OCI-M2 (cell line): ENCODE data around the gene ADCY3.
"Not testable (repeated sequence)": the region's sequence is repeated elsewhere in the genome, so short reads cannot be mapped to it uniquely, and the experiment has no call there.

Experiments used
- DNase-seq: peaks from one replicate; lab custom pipeline; 2025; ENCODE audit not compliant: unreplicated experiment; lab: John Stamatoyannopoulos, UW

ADCY3 gene

DNA sequence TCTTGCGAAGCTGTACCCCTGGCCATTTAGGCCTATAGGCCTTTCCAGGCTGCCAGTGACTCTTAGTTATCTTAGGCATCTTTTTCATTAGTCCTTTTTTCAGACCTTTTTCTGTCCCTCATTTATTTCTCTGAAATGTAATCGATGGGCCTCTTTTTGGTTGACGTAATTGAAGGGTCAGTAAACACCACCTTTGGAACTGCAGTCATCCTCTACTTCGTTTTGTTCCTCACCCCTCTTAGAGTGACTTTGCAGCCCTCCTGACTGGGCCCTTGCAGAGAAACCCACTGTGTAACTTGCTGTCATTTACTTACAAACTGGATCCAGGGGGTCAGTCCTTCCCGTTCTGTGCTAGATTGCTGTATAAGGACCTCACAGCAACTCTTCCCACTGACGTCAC is 103.6 kb downstream of the ADCY3 start:
- no peak for DNase-seq

DNA sequence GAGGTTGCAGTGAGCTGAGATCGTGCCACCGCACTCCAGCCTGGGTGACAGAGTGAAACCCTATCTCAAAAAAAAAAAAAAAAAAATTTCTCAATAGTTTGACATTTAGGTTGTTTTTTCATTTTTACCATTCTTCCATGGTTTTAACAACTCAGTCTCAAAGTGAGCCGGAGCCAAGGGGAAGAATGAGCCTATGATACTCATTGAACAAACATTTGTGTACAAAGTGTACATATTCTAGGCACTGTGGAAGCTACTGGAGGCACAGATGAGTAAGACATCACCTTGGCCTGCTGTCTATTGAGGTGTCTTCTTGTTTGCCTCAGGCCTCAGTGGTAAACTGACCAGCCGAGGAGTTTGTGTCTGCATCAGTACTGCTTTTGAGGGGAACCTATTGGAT is 104.9 kb downstream of the ADCY3 start:
- no peak for DNase-seq

DNA sequence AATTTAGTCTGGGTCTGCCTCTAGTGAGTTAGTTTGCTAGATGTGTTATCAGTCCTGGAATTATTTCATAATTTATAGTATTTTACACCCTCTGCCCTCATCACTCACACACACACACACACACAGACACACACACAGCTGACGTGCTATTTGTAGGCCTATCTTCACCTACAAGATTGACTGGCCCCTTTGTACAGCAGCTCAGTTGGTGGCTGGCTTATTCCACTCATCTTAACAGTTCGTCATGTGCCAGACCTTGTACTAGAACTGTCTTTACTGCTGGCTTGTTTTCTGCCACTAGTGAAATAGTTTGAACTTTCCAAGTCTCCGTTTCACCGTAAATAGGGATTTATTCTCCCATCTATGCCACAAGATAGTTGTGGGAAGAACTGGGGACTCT is 105.5 kb downstream of the ADCY3 start:
- no peak for DNase-seq

DNA sequence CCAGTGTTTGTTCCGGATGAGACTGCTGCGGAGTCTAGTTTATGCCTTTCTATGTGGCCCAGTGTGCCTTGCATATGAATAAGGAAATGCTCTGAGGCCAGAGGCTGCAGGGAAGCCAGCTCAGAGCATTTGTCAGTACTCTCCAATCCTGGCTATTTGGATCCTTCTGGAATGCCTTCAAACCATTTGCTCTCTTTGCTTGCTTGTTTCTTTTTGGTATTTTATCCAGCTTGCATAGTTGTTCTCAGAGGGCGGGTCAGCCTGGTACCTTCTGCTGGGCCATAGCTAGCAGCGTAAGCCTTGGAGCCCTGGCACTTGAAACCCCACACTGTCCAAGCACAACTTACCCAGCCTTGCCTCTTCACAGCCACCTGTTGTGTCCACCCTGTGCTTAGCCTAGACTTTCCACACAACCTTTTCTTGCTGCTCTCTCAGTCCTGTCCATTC is 106.3 kb downstream of the ADCY3 start:
- no peak for DNase-seq

DNA sequence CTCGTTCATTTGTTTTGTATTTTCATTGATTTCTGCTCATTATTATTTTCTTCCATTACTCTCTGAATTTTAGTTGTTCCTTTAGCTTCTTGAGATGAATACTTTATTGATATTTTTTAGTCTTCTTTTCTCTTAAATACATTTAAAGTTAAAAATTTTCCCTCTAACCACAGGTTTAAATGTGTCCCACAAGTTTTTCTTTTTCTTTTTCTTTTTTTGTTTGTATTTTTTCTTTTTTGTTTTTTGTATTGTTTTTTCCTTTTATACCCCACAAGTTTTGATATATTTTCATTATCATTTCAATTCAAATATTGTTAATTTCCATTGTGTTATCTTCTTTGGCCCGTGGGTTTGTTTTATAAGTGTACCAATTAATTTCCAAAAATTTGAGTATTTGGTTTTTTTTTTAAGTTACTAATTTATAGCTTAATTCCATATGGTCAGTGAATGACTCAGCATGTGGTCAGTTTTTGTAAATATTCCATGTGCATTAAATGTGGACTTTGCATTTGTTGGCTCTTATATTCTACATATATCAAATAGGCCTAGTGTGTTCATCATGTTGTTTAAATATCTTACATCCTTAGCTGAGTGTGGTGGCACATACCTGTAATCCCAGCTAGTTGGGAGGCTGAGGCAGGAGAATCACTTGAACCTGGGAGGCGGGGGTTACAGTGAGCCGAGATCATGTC is 110.6 kb downstream of the ADCY3 start:
- no peak for DNase-seq

DNA sequence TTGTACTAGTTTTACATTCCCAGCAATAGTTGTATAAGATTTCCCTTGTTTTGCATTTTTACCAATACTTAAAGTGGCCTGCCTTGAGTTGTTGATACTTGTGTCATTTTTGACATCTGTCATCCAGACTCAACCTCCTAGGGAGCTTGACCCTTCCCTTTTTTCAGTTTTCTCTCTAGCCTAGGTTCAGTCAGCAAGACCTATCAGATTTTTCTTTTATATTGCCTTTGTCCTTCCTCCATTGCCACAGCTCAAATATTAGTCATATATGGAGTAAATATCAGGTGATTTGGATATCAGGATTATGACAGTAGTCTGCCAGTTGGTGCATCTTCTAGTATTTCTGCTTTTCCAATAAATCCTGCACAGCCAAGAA is 113.4 kb downstream of the ADCY3 start:
- DNase-seq = no peak

DNA sequence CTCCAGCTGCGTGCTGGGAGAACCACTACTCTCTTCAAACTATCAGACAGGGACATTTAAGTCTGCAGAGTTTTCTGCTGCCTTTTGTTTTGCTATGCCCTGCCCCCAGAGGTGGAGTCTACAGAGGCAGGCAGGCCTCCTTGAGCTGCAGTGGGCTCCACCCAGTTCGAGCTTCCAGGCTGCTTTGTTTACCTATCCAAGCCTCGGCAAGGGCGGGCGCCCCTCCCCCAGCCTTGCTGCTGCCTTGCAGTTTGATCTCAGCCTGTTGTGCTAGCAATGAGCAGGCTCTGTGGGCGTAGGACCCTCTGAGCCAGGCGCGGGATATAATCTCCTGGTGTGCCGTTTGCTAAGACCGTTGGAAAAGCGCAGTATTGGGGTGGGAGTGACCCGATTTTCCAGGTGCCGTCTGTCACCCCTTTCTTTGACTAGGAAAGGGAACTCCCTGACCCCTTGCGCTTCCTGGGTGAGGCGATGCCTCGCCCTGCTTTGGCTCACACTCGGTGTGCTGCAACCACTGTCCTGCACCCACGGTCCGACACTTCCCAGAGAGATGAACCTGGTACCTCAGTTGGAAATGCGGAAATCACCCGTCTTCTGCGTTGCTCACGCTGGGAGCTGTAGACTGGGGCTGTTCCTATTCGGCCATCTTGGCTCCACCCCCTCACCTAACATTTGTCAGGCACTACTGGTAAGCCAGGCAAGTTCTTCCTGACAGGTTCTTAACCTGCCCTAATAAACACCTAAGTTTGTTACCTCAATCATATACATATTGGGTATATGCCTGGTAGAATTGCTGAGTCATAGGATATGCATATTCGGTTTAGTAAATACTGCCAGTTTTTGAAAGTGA is 114.0 kb downstream of the ADCY3 start:
- not testable (repeated sequence) for DNase-seq

DNA sequence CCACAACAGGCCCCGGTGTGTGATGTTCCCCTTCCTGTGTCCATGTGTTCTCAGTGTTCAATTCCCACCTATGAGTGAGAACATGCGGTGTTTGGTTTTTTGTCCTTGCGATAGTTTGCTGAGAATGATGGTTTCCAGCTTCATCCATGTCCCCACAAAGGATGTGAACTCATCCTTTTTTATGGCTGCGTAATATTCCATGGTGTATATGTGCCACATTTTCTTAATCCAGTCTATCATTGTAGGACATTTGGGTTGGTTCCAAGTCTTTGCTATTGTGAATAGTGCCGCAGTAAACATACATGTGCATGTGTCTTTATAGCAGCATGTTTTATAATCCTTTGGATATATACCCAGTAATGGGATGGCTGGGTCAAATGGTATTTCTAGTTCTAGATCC is 119.5 kb downstream of the ADCY3 start:
- DNase-seq = not testable (repeated sequence)

DNA sequence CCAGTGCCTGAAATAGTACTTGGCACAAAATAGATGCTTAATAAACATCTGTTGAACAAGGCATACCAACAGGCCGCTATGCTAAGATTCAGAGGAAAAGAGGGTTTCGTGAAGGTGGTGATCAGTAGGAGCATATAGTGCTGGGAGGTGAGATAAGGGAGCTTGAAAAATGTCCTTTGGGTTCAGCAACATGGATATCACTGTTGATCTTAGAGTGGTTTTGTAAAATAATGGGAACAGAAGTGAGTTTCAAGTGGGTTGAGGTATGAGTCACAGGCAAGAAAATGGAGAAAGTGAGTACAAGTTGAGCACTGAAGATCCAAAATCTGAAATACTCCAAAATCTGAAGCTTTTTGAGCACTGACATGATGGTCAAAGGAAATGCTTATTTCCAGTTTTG is 122.4 kb downstream of the ADCY3 start:
- DNase-seq = no peak

DNA sequence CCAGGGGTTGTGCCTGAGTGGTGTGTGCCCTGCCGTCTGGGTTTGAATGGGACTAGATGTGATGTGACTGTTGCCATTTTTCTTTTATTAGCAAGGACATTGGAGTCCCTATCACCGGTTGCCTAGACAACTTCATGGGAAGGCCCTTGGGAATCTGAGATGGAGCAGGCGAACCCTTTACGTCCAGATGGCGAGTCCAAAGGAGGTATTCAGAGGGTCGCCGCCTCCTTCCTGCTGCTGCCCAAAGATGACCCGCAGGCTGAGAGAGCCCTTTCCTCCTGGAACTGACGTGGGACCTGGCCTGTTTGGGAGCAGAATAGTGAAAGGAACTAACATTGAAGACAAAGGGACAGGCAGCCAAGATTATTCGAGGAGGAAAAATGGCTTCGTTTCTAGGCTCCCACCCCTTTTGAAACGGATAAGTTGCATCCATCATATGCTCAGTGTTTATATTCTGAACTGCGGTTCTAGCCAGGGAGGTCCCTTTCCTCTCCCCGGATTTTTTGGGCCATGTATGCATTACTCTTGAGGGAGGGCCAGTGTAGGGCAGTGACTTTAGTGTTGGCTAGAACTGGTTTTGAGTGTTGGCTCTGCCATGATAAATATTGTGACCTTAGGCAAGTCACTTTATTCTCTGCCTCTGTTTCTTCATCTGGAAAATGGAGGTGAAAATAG is 126.1 kb downstream of the ADCY3 start:
- no peak for DNase-seq

DNA sequence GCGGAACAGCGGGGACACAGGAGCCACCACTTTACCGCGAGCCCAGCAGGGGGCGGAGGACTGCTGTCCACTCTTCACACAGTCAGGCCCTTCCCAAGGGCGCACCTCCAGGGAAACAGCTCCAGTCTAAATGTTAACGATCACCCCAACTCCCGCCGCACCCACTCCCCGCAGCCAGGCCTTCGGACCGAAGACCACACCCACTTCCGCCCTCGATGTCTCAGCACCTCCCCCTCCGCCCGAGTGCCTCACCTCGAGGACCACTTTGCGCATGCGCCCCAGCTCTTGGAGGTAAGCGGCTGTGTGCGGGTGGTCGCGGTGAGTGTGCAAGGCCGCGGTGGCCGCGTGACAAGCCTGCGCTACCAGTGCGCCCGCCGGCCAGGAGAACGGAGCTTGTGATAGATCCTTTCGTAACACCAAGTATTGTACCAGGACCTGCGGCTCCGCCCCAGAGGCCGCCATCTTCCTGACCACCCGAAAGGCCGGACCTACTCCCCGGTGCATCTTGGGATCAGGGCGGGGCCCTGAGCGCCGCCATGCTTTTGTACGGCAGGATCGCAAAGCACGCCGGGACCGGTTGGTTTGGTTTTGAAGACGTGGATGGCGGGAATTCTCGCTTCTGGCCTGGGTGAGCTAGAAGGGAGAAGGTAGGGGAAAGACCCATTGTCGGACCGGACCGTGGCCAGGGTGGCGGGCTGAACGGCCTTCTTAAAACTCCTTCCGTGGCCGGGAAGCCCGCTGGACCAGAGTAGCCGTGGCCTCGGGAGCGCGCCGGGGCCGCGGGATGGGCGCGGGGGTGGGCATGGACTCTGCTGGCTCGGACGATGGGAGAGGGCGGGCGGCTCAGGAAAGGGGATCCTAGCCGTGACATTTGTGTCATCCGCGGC is 126.9 kb downstream of the ADCY3 start, which contains the start of the genes CENPO and PTRHD1:
CENPO (plus strand) TSS at position 552 of the 887 bp plus-strand sequence. CDS start 495 bp downstream, outside the sequence.
PTRHD1 (minus strand) TSS at position 518 of the 887 bp plus-strand sequence; CDS start at position 504, 14 bp downstream.
- peak; percentile 91 for DNase-seq

DNA sequence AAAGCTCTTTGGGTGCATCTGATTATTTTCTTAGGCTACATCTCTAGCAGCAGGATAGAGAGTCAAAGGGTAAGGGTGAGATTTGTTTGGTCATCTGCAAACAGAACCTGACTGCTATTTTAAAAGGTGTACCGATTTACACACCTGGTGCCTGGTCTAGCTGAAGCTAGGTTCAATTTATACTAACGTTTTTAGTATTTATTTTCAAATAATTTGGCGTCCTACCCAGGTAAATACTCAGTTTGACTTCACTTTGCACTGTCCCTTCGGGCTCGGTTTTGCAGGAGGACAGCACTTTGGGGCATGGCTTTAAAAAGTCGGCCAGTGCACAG is 127.5 kb downstream of the ADCY3 start:
- DNase-seq = no peak

DNA sequence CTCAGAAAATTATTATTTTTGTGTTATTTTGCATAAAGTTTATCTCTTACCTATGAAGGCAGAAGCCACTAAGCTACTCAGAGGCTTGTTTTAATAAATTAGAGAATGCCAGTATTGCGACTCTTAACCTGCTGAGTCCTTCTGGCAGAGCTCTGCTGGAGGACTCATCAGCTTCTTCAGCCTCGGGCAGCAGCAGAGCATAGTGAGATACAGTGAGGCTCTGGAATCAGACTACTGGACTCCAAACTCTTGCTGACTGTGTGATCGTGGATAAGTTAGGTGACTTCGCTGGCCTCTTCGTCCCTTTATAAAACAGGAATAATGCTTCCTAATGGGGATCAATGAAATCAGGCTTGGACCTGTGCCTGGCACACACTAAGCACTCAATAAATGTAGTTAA is 128.6 kb downstream of the ADCY3 start:
- no peak for DNase-seq

DNA sequence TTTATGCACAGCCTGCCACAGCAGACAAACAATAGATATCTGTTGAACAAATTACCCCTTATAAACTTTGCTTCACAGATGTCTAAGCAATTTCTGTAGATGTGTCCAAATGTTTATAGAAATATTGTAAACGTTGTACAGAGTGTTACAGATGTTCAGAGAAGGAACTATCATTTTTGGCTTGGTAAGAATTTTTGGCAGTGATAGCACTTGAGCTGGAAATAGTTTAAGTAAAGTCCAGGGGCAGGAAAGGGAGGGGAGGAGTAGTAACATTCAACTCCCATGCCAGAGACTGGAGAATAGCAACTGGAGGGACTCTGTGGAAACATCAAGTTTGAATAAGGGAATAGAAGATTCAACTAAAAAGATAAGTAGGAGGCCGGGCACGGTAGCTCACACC is 131.2 kb downstream of the ADCY3 start:
- DNase-seq = no peak

DNA sequence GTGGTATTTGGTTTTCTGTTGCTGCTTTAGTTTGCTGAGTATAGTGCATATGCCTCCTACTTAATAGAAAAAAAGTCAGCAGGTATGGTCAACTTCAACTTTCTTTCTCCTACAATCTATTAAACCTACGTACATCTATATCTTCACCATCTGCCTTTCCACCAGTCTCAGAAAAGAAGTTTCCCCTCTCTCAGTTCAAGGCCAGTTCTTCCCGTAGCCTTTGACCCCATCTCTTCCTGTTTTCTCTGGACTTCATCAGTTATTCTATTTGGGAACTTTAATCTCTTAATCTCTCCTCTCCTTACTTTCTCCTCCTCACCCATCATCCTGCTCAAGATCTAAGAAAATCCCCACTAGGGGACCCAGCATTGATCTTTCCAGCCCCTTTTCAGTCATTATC is 132.5 kb downstream of the ADCY3 start:
- no peak for DNase-seq

DNA sequence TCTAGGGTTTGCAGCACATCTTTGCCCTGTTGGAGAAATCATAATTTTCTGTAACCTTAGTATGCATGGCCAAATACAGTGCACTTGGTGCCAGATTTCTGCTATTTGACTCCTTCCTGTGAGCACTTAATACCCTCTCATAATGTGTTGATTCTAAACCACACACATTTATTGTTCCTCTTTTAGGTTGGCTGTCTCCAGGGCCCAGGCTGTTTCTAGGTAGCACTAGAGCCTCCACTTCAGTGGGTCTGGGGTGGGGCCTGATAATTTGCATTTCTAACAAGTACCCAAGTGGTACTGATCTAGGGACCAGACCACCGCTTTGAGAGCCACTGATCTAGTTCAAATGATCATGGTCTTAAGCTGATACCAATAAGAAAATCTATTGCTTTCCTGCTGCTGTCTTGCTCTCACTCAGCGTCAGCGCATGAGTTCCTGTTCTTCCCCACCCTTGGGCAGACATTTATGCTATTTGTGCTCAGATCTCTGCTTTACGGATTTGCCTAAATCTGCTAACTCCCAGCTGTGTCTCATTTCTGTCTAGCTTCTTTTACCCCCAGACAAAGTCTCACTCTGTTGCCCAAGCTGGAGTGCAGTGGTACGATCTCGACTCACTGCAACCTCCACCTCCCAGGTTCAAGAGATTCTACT is 134.2 kb downstream of the ADCY3 start:
- no peak for DNase-seq

DNA sequence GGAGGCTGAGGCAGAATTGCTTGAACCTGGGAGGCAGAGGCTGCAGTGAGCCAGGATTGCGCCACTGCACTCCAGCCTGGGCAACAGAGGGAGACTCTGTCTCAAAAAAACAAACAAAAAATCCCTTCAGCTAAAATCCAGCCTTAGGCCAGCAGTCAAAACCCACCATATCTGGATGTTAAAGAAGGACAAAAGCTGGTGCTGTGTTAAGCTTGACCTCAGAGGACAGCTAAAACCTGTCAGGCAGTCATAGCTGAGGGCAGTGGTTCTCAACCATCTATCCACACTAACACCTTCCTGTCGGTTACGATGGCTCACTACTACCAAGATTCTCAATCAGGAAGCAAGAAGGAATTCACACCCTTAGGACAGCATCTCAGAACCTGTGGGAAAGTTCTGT is 136.4 kb downstream of the ADCY3 start:
- DNase-seq = no peak

DNA sequence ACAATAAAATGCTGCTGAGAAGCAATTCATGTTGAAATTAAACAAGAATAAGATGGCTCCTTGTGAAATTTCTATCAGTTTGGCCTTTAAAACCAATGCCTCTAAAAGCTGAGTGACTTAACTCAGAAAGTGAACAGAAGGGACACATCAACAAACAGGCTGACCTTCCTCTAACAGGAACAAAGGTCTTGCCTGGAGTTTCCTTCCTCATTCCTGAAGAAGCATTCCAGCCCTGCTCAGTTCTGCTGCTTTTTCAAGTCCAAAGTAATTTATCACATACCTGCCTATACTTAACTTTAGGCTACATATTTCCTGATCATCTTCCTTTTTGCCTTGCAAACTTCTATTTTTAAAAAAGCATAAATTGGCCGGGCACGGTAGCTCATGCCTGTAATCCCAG is 140.9 kb downstream of the ADCY3 start:
- DNase-seq = no peak

DNA sequence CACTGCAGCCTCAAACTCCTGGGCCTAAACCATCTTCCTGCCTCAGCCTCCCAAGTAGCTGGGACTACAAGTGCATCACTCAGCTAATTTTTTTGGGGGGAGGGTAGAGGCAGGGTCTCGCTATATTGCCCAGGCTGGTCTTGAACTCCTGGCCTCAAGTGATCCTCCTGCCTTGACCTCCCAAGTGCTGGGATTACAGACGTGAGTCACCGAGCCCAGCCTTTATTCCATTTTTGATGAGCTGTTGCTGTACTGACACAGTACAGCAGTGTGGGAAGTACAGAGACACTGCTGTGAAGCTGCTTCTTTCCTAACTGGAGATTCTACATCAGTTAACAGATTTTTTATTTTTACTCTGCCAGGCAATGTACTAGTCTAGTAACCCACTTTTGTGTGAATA is 145.7 kb downstream of the ADCY3 start:
- no peak for DNase-seq
